K562 (cell line): ENCODE results near the gene ARHGAP33. TPM values are rescaled to one million over a fixed set of nuclear protein-coding genes. Genes with fewer than 3 reads are reported as not detected.

Experiments used
- CREM ChIP-seq: IDR thresholded peaks from 2 replicates; pipeline ENCODE4 v1.6.1; 2014; ENCODE audit warnings: antibody characterized with exemption, low read depth
- CSDE1 ChIP-seq, 2 experiments: fragments of 450-650 bp; IDR thresholded peaks; 2 replicates each; pipeline ENCODE4 v1.6.1; 2016; ENCODE audit warnings: mild to moderate bottlenecking in 1 of 2
- DACH1 ChIP-seq: fragments of 450-650 bp; IDR thresholded peaks from 2 replicates; pipeline ENCODE4 v1.6.1; 2018; ENCODE audit not compliant: partially characterized antibody
- DDX20 ChIP-seq: fragments of 450-650 bp; IDR thresholded peaks from 2 replicates; pipeline ENCODE4 v1.6.1; 2016; ENCODE audit warnings: missing genetic modification characterization, low read depth, mild to moderate bottlenecking, missing compliant biosample characterization, moderate library complexity
- GMEB1 ChIP-seq: fragments of 250-450 bp; sonication (Bioruptor Pico); IDR thresholded peaks from 2 replicates; pipeline ENCODE4 v1.4.0; 2020; ENCODE audit warnings: mild to moderate bottlenecking
- HCFC1 ChIP-seq: IDR thresholded peaks from 2 replicates; pipeline ENCODE4 v1.6.1; 2012; ENCODE audit warnings: low read depth, low read length, improper control_type of control experiment
- NEUROD1 ChIP-seq: fragments of 150-350 bp; IDR thresholded peaks from 2 replicates; pipeline ENCODE4 v1.6.1; 2014; ENCODE audit warnings: borderline replicate concordance, low read length, low read depth; ENCODE audit not compliant: partially characterized antibody
- RFX1 ChIP-seq: fragments of 450-650 bp; IDR thresholded peaks from 2 replicates; pipeline ENCODE4 v1.6.1; 2016; ENCODE audit warnings: mild to moderate bottlenecking, moderate library complexity
- SMARCA5 ChIP-seq: fragments of 450-650 bp; IDR thresholded peaks from 2 replicates; pipeline ENCODE4 v1.6.1; 2016
- TAF1 ChIP-seq: IDR thresholded peaks from 2 replicates; pipeline ENCODE4 v1.6.1; 2011; ENCODE audit warnings: mild to moderate bottlenecking, low read length, moderate library complexity; ENCODE audit not compliant: insufficient read depth, control insufficient read depth, severe bottlenecking; ENCODE audit errors: extremely low read depth
- ZBTB40 ChIP-seq, 2 experiments: fragments of 450-650 bp in 1 of 2; sonication (generic) in 1 of 2; formaldehyde crosslinking in 1 of 2; IDR thresholded peaks; 2 replicates each; pipeline versions ENCODE4 v1.7.1 to v1.9.0; 2016 to 2022; ENCODE audit warnings: inconsistent platforms in 1 of 2, mild to moderate bottlenecking in 1 of 2, missing genetic modification reagents in 1 of 2
- ZFP30 ChIP-seq: fragments of 250-450 bp; sonication (Bioruptor Pico); IDR thresholded peaks from 2 replicates; pipeline ENCODE4 v1.8.0; 2022; ENCODE audit warnings: moderate library complexity, mild to moderate bottlenecking, inconsistent platforms, borderline replicate concordance
- ZFX ChIP-seq: sonication (generic); formaldehyde crosslinking; IDR thresholded peaks from 2 replicates; pipeline ENCODE4 v1.8.0; 2022; ENCODE audit warnings: mild to moderate bottlenecking, missing genetic modification reagents, moderate library complexity
- ZNF639 ChIP-seq, 2 experiments: fragments of 200-800 bp in 1 of 2; sonication (Bioruptor generic) in 1 of 2; sonication (generic) in 1 of 2; formaldehyde crosslinking in 1 of 2; IDR thresholded peaks in 1 of 2; conservative IDR thresholded peaks in 1 of 2; 2 replicates each; pipeline versions ENCODE4 v1.5.0 to v1.6.1; 2016 to 2020; ENCODE audit warnings: missing compliant biosample characterization in 1 of 2, missing genetic modification characterization in 1 of 2, missing genetic modification reagents in 1 of 2
- polyA plus RNA-seq, 8 experiments: library from polyadenylated mRNA; depleted of rRNA in 4 of 8; stranded (reverse) in 5 of 8; unstranded in 3 of 8; fragments of >200 nt; fragmentation: Nextera tagmentation in 2 of 8; fragmentation: Illumina TruSeq in 1 of 8; extraction: Ambion mirVana in 2 of 8; extraction: Trizol in 1 of 8; gene quantifications; 2 replicates each; pipeline versions ENCODE4 v1.2.1 to v1.2.3, GENCODE V29; 2011 to 2014; ENCODE audit warnings: inconsistent platforms in 1 of 8, missing spikeins in 1 of 8
- total RNA-seq, 7 experiments: library from RNA; depleted of rRNA in 6 of 7; stranded (reverse); fragments of >200 nt in 6 of 7; fragmentation: Illumina TruSeq in 2 of 7; extraction: Trizol in 2 of 7; gene quantifications; 2 replicates each; pipeline versions ENCODE4 v1.2.1 to v1.2.3, GENCODE V29; 2011 to 2021; ENCODE audit warnings: low replicate concordance in 1 of 7

Gene ARHGAP33
- total and polyA plus RNA-seq, 9 of the 15 experiments (the other 6 are each of a cell fraction or from before 2014, with no cell fraction given): 0.06 to 26.6 (median 1.6) TPM; not detected in 1

GRCh38 chr19:35745328-35746086 lies 29.9 kb upstream of the ARHGAP33 start, which contains the start of the genes PSENEN and U2AF1L4 (continued):
- TF ChIP-seq ZFP30 (CRISPR knock-in tag) (no peak), SMARCA5 (no peak), DACH1 (no peak), ZNF639 (CRISPR knock-in tag; conservative IDR thresholded peaks at IDR 0.05 in 1 of 2, IDR thresholded peaks at IDR 0.05 in 1 of 2) (peak in 1 of 2 experiments; percentile 2; a peak in 1 of 4 replicates), ZBTB40 (IDR thresholded peaks at IDR 0.05) (peak; percentile 92), ZBTB40 (CRISPR knock-in tag; IDR thresholded peaks at IDR 0.05) (no peak), CSDE1 (IDR thresholded peaks at IDR 0.05) (no peak), DDX20 (tag) (no peak), TAF1 (peak; percentile 43), ZFX (CRISPR knock-in tag) (0 out of 2 replicates have a peak, but pooled peaks have one; percentile 12), NEUROD1 (no peak), HCFC1 (peak; percentile 92), GMEB1 (CRISPR knock-in tag) (peak; percentile 61), CREM (peak; percentile 97), RFX1 (peak; percentile 91)
